GM15510 (cell line): ENCODE measurements around the gene PIK3CD.
A peak's percentile ranks its signal among the peaks of the same experiment; 100 is the strongest.

Experiments used
- POLR2A ChIP-seq: IDR thresholded peaks from 3 replicates; pipeline ENCODE4 v1.6.1; 2011; ENCODE audit warnings: borderline replicate concordance; ENCODE audit not compliant: insufficient read length; ENCODE audit errors: extremely low read depth

The PIK3CD gene

GRCh38 chr1:9634582-9634981 is 16.9 kb upstream of the PIK3CD start:
- no peak for TF ChIP-seq POLR2A

GRCh38 chr1:9639227-9639626 is 12.3 kb upstream of the PIK3CD start:
- TF ChIP-seq POLR2A, result no peak

- no peak for TF ChIP-seq POLR2A
Observed at GRCh38 chr1:9643351-9644256, 7.9 kb upstream of the PIK3CD start.

GRCh38 chr1:9646037-9646436 is 5.5 kb upstream of the PIK3CD start:
- no peak for TF ChIP-seq POLR2A

- TF ChIP-seq POLR2A, result no peak
Observed at GRCh38 chr1:9648171-9648570, 3.4 kb upstream of the PIK3CD start.

GRCh38 chr1:9649769-9650168 is 1.8 kb upstream of the PIK3CD start:
- TF ChIP-seq POLR2A, result no peak

- no peak for TF ChIP-seq POLR2A
Observed at GRCh38 chr1:9651220-9651564, 339 bp upstream of the PIK3CD start.

GRCh38 chr1:9652379-9653209 is 1.1 kb downstream of the PIK3CD start:
- peak; percentile 63 for TF ChIP-seq POLR2A

- no peak for TF ChIP-seq POLR2A
Observed at GRCh38 chr1:9653210-9653490, 1.6 kb downstream of the PIK3CD start.

- TF ChIP-seq POLR2A, result no peak
Observed at GRCh38 chr1:9653491-9654050, 2.0 kb downstream of the PIK3CD start.

GRCh38 chr1:9654051-9654833 is 2.7 kb downstream of the PIK3CD start:
- peak; percentile 10 for TF ChIP-seq POLR2A

GRCh38 chr1:9654834-9655723 is 3.5 kb downstream of the PIK3CD start:
- TF ChIP-seq POLR2A, result no peak

GRCh38 chr1:9655836-9656235 is 4.3 kb downstream of the PIK3CD start:
- TF ChIP-seq POLR2A, result no peak

- TF ChIP-seq POLR2A, result no peak
Observed at GRCh38 chr1:9657521-9658032, 6.0 kb downstream of the PIK3CD start.
